ENCODE measurements around the gene SPOCK3.

The SPOCK3 gene

DNA sequence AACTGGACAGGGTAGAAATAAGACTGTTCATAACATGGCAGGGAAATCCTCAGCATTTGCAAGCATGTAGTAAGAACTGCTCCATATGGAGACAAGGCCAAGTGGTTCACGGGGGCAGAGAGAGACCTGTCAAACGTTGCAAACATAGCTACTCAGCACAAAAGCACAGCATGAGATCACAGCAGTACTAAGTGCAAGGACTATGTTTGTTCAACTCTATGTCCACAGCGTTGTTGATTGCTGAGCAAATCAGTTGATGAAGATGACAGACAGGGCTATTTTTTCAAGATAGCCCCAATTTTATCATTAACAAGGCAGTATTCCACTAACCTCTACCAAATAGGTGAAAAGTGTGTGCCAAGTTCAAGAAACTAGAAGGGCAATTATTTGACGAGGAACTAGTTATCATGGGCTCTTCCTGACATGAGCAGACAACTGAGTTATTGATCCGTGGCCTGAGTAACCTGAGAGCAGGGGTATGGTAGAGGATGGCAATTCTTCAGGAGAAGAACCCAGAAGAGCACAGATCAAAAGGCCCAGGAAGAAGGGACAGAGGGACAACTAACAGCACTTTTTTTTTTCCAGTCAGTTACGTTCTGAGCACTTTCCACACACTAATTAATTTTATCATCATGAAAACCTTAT is 57.4 kb downstream of the SPOCK3 start:
- no peak for DNase-seq (ENCODE audit: low read depth, low spot score)

DNA sequence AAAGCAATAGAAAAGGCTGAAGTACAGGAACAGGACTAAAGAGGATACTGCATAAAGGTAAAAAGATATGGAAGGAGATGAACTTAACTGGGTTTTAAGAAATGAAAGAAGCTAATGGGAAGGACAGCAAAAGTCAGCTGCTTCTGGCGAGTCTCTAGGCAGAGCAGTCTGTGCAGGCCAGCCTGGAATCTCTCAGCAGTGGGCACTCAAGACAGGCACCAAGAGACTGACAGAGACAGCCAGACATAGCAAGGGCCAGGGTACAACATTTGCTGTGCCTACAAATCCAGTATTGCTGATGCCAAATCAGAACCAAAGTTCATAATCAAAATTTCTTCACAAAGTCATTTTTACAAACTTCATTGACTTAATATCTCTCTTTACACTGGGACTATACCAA is 62.4 kb downstream of the SPOCK3 start:
- DNase-seq (ENCODE audit: low read depth, low spot score) = no peak

DNA sequence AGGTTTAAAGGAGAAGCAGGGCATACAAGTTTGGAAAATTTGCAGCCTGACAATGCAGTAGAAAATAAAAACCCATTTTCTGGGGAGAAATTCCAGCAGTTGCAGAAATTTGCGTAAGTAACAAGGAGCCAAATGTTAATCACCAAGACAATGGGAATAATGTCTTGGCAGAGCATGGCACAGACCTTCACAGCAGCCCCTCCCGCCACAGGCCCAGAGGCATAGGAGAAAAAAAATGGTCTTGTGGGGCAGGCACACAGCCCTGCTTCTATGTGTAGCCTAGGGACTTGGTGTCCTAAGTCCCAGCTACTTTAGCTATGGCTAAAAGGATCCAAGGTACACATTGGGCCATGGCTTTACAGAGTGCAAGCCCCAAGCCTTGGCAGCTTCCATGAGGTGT is 65.7 kb downstream of the SPOCK3 start:
- DNase-seq (ENCODE audit: low read depth, low spot score) = no peak

DNA sequence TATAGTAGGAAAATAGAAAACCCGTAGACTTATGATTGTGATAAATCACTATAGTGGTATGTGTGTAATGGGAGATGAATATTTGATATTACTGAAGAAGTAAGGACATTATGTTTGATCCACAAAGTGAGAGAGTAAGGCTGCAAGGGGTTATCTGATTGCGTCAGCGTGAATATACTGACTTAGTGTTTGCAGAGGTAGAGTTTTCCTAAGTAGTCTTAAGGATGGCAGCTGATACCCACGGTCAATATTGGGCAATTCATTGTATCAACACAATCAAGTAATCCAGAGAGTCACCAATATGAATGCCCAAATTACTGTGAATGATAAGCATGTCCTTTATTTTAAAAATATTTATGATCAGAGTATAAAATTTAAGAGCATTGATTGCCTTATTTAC is 83.7 kb downstream of the SPOCK3 start:
- DNase-seq (ENCODE audit: low read depth, low spot score) = no peak

GRCh38 chr4:167144605-167145004 is 89.7 kb downstream of the SPOCK3 start:
- no peak for DNase-seq (ENCODE audit: low read depth, low spot score)

DNA sequence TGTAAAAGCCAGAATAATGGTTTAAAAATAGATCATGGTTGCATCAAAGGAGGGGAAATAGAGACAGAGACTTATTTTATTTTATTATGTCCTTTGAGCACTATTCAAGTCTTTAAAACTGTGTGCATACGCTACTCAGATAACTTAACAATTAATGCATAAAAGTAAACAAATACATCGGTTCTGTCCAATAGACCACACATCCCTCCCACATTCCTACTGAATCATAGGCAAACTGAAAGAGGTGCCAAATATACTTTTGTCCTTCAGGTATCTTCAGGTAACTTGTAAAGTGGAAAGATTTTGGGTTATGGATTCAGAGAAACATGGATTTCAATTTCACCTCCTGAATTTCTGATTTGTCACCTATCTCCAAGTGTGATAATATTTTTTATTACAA is 91.3 kb downstream of the SPOCK3 start:
- DNase-seq (ENCODE audit: low read depth, low spot score) = no peak

DNA sequence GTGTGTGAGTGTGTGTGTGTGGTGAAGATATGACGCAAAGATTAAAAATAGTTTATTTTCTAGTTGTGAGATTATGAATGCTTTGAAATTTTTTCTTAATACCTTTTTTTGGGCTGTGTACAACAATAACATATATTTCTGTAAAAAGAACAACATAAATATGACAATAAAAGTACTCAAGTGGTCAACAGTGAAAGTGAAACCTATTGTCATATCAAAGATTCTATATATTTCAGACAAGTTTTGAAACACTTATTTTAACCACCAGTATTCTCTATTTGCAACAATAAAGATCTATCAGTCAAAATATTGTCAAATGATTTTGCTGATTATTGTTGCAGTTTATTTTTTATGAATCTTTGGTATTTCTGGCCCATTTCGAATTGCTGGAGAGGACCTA is 98.0 kb downstream of the SPOCK3 start:
- no peak for DNase-seq (ENCODE audit: low read depth, low spot score)

DNA sequence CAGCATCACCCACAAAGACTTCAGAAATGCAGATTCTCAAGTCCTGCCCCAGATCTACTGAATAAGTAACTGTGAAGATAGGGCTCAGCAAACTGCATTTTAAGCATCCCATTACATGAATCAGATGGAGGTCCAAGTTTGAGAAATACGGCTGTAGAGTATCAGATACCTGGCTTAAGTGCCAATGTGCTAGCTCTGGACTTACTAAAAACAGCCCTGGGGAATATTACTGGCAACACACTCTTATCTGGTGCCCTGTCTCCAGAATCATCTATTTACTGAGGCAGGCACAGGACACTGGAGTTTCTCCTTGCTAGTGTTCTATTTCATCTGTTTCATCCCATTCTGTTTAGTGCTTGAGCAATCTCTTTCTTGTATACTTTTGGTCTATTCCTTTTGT is 105.1 kb downstream of the SPOCK3 start:
- DNase-seq (ENCODE audit: low read depth, low spot score) = no peak

DNA sequence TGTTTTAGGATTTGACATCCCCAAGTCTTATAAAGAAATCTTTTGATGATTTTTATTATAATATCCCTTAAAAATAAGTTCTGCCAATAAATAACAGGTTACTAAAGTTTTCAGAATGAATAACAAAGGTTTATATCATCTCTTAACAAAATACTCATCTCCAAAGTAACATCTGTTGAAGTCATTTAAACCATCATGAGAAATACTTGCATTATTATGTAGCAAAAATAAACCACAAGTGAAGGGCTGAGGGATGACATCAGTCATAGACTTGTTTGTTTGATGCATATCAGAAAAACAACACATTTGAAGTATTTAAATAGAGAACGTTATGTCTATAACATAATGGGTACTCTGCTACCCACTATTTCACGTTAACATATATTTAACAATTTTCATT is 114.9 kb downstream of the SPOCK3 start:
- no peak for DNase-seq (ENCODE audit: low read depth, low spot score)

- no peak for DNase-seq (ENCODE audit: low read depth, low spot score)
Observed at GRCh38 chr4:167117273-167117672, 117.0 kb downstream of the SPOCK3 start.

DNA sequence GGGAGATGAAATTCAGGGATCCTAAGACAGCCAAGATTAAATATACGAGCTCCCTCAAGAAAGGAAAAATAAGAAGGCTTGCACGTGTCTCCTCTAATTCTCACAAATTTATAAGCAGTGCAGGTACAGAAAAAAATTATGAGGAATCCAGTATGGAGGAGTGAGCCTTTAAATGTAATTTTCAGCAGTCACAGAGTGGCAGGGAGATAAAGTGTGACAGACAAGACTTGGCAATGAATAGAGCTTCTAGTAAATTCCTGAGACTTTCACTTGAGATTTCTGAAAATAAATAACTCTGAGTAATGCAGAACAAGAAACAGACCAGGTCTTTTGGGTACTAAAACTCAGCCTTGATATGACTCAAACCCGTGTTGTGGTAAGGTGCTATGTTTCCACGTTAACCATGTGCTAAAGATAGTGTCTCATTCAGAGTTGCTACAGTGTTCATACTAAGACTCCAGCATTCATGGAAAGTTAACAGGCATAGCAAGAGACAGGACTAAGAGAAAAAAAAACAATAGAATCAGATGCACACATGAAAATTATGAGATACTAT is 119.8 kb downstream of the SPOCK3 start:
- no peak for DNase-seq (ENCODE audit: low read depth, low spot score)

DNA sequence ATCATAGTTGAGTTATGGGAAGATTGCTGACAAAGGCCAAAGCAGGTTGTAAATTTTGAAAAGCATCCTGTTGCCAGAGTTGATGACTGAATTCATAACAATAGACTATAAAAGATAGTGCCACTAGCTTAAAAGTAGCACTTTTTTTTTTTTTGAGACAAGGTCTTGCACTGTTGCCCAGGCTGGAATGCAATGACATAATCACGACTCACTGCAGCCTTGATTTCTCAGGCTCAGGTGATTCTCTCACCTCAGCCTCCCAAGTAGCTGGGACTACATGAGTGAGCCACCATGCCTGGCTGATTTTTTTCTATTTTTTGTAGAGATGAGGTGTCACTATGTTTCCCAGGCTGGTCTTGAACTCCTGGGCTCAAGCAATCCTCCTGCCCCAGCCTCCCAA is 122.7 kb downstream of the SPOCK3 start:
- DNase-seq (ENCODE audit: low read depth, low spot score) = no peak

DNA sequence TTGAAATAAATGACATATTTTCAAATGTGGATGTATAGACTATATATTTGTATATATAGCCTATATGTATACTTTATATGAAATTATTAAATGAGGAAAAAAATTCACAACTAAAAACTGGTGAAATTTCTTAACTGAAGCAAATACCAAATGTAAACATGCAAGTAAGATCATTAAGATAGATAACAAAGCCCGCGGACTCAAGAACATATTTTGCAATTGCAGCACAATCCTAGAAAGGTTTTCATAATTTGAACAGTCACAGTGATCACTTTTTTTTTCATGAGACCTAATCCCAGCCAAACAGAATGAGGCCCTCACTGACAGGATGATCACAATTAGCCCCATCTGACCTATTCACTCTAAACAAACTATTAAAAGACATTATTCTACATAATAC is 123.2 kb downstream of the SPOCK3 start:
- DNase-seq (ENCODE audit: low read depth, low spot score) = no peak

GRCh38 chr4:167109859-167110258 is 124.4 kb downstream of the SPOCK3 start:
- DNase-seq (ENCODE audit: low read depth, low spot score) = no peak

- no peak for DNase-seq (ENCODE audit: low read depth, low spot score)
Observed at GRCh38 chr4:167105857-167106256, 128.4 kb downstream of the SPOCK3 start.

DNA sequence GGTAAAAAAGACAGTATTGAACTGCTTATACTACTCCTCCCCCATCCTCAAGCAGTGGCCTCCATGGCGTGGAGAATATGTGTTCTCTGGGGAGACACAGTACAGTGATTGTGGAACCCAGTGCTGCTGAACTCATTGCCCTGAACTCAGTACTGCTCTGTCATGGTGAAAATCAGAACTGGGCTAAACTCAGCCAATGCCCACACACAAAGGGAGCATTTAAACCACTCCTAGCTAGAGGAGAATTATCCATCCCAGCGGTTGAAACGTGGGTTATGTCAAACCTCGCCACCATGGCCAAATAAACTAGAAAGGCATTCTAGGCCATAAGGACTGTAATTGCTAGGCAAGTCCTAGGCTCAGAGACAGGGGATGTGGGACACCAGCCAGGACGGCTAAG is 131.8 kb downstream of the SPOCK3 start:
- no peak for DNase-seq (ENCODE audit: low read depth, low spot score)

DNA sequence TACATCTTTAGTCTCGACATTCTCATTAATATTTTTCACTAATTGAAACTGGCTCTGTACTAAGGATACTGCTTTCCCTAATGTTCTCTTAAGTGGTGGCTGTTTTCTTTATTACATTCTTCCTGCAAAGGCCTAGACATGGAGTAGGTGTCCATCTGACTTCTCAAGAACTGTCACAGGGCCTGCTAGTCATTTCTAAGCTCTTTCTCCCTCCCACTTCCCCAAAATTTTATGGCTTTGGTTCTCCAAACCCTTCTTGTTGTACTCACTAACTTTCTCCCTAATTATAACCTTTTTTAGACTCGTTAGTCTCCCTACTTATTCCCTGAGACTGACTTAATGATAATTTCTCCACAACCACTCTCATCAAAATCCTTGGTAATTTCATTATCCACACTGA is 133.3 kb downstream of the SPOCK3 start:
- DNase-seq (ENCODE audit: low read depth, low spot score) = no peak

- DNase-seq (ENCODE audit: low read depth, low spot score) = no peak
Observed at GRCh38 chr4:167100120-167100519, 134.2 kb downstream of the SPOCK3 start.

- DNase-seq (ENCODE audit: low read depth, low spot score) = no peak
Observed at GRCh38 chr4:167088115-167088514, 146.2 kb downstream of the SPOCK3 start.

DNA sequence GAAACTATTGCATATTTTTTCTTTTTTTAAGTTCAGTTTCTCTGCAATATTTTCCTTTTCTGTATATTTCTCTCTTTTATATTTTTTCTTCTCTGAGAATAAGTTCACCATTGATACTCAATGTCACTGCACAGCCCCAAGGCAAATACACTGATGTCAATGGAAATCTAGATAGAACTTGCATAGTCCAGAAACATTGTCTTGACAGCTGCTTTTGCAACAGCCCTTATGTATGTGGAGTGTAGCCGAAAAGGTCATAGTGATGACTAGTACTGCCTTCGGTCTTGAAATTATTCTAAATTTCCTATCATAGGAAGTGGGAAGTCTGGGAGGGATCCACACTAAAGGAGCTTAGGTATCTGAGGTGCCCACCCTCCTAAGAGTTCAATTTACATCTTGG is 150.0 kb downstream of the SPOCK3 start:
- DNase-seq (ENCODE audit: low read depth, low spot score) = no peak

- no peak for DNase-seq (ENCODE audit: low read depth, low spot score)
Observed at GRCh38 chr4:167079762-167080161, 154.5 kb downstream of the SPOCK3 start.

DNA sequence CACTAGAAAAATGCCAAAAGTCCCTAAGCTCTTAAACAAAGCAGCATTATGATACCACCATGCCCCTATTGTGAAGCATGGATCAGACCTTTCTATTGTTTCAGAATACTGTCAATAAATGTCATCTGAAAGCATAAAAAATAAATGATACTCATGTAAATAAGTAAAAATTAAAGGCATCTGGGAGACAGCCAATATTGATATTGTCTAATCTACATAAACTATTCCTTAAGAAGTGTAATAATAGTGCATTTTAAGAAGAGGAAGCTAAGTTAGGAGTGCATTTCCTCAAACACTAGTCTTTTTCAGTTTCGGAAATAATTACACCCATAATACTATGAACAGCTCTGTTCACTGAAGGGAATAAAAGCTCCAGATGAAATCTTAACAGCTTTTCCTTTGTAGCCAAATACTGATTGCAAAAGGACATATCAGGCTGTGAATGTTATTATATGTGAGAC is 181.6 kb downstream of the SPOCK3 start:
- DNase-seq (ENCODE audit: low read depth, low spot score) = no peak

DNA sequence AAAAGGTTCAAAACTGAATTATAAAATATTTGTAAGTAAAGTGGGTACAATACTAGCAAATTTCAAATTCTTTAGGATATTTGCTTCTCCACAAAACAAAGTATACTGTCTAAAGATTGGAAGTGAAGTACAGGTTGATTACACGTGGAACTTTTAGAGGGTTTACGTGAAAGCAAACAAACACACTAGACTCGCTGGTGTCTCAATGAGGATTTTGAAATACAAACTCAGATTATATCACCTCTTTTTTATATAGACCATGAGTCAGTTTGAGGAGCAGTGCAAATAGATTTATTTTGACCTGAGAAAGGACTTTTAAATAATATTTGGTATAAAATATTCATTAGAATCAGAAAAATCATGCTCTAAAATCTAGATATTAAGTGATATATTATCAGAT is 185.0 kb downstream of the SPOCK3 start:
- no peak for DNase-seq (ENCODE audit: low read depth, low spot score)

DNA sequence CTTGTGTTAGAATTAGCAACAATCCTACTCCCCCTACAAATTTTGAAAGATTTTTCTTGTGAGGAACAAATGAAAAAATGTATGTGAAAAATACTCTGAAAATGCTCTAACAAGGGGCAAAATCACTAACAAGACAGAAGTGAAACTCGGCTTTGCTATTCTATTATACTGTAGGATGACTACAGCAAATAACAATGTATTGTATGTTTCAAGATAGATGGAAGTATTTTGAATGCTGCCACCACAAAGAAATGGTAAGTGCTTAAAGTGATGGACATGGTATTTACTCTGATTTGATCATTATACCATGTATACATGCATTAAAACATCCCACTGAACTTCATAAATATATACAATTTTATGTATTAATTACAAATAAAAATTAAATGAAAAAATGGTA is 192.8 kb downstream of the SPOCK3 start:
- DNase-seq (ENCODE audit: low read depth, low spot score) = no peak
